ENCODE results near the gene CAMTA1.

Gene CAMTA1

GRCh38 chr1:7617826-7618225 is 832.6 kb downstream of the CAMTA1 start:
- DNase-seq: no peak

- DNase-seq: no peak
These were observed 834.9 kb downstream of the CAMTA1 start for GRCh38 chr1:7620196-7620595.

DNA sequence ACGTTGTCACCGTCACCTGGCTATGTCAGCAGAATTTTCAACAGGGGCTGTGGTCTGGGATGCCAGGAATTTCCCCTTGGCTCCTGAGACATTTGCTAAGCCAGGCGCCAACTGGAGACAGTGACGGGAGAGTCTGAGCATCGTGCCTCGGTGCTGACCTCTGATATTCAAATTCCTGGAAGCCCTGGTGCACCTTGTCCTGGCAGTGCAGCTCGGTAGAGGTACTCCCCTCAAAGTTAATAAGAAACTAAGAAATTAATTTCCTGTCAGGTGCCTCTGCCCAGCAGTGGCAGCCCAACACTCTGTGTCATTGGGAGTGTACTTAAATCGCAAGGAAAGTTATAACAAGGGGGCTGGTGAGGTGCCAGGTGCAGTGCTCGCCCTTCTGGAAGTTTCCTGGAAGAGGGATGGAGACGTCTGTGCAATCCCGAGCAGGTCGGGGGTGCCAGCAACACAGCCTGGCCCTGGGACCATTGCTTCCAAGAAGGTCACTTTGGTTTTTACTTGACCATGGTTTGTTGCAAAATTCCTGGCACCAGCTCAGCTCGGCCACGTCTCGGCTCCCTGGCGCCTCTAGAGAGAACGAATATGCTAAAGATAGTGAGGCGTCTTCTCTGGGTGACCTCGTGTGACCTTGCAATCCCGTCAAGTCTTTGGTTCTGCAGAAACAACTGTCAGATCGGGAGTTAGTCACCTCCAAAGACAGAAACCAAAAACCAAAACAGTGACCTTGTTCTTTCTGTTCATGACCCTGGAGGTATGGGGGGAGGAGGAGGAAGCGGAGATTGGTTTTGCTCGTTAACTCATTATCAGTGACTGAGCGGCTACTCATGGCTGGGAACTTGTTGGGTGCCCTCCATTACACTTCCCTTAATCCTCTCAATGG is 836.3 kb downstream of the CAMTA1 start:
- DNase-seq: no peak

DNA sequence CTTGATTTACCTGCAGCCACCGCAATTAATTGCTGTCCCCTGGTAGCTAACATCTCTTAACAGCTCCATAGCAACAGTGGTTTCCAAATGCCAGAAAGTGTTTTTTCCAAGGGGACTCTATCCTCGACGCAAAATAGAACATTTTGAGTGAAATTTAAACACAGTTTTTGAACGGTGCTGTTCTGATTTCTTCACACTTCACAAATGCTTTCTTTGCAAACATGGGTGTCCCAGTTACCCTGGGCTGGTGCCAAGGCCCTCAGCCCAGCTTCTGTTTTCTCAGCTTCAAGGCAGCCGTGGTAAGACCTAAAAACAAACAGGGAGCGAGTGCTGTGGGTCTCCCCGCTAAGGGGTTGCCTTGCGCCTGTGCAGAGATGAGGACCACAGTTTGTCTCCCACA is 838.6 kb downstream of the CAMTA1 start:
- no peak for DNase-seq

- DNase-seq: no peak
These were observed 839.6 kb downstream of the CAMTA1 start for GRCh38 chr1:7624791-7625355.

DNA sequence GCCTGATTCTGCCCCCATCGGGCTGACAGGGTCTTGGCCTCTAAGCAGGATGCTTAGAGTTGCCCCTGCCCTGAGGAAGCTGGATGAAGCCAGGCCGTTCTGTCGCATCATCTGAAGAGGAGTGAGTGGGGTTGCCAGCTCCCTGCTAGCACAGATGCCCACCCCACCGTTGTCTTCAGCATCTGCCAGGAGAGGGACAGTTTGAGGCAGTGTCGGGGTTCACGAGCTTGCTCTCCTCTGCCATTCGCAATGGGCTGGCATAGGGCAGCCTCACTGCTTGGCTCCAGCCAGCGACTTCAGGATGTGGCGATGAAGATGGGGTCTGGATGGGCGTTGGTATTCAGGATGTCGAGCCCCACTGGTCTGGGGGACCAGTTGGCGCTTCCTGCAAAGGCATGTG is 840.1 kb downstream of the CAMTA1 start:
- no peak for DNase-seq

- DNase-seq: no peak
These were observed 843.0 kb downstream of the CAMTA1 start for GRCh38 chr1:7628273-7628672.

- DNase-seq: no peak
These were observed 843.8 kb downstream of the CAMTA1 start for GRCh38 chr1:7629011-7629410.

GRCh38 chr1:7629465-7630195 is 844.4 kb downstream of the CAMTA1 start:
- DNase-seq: no peak

GRCh38 chr1:7630378-7630777 is 845.1 kb downstream of the CAMTA1 start:
- DNase-seq: no peak

GRCh38 chr1:7632176-7632575 is 846.9 kb downstream of the CAMTA1 start:
- DNase-seq: no peak

DNA sequence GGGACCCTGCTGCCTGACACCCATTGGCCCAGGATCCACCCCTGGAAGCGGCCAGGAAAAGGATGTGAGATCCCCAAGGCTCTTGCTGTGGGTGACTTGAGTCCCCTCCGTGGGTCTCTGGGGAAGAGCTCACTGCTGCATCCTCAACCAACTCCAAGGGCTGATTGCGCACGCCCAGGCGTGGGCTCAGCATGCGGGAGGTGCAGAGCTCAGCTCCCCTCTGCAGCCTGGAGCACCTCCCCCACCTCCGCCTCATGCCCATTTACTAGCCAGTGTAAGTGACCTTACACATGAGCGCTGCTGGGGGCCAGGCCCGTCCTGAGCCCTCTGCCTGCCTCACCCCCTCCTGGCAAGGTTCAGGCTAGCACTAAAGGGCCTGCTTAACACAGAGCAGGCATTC is 847.4 kb downstream of the CAMTA1 start:
- DNase-seq: no peak

DNA sequence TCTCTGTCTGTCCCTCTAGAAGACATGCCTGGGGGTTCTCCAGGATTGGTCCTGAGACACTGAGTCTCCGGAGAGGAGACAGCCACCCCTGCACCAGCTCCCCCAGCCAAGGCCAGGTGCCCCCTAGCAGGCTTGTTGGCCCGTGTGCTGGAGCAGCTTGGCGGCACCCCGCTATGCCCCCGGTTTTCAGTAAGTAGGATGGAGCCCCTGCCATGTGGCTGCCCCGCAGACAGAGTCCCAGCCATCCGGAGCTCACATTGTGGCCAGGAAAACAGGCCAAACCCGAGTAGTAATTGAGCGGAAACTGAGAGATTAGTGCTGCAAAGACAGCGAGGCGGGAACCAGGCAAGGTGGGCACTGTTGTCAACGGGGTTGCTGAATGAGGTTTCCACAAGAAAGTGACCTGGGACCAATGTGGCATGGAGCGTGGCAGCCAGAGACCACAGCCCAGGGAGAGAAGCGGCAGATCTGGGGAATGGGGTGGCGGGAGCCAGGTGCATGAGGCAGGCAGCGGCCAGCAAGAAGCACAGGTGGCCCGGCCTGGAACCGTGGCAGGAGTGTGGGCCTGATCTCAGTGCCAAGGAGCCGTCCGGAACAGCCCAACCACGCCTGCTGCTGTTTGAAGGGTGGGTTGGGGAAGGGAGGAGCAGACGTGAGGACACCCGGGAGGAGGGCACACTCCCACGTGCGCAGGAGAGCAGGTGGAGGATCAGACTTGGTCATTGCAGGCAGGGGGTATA is 848.4 kb downstream of the CAMTA1 start:
- DNase-seq: no peak

DNA sequence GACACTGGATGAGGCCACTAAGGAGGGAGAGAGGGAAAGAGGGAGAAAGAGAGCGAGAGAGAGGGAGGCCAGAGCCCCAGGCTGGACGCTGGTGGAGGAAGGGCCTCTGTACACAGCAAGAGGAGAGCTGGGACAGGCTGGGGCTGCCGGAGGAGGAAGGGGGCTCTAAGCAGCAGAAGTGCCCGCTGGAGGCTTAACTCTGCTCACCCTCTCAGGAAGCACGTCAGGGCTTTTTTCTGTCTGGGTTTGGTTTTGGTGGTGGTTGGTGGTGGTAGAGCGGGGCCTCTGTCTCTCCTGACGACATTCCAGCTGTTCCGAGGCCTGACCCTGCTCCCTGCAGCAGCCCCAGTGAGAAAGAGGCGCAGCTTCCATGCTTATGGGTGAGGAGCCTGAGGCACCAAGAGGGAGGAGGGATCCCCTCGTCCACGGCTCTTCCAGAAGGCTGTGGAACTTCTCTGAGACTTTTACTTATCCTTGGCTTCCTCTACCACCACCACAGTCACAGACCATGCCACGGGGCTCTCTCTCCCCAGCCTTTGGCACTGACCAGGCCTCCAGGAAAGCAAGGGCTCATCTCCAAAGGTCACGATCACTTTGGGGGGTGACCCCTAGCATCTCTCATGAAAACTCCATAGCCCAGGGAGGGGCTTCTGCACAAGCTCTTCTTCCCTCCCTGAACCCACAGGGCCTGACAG is 849.4 kb downstream of the CAMTA1 start:
- no peak for DNase-seq

GRCh38 chr1:7636795-7637526 is 851.7 kb downstream of the CAMTA1 start:
- DNase-seq: no peak

- DNase-seq: no peak
These were observed 852.8 kb downstream of the CAMTA1 start for GRCh38 chr1:7638078-7638477.

DNA sequence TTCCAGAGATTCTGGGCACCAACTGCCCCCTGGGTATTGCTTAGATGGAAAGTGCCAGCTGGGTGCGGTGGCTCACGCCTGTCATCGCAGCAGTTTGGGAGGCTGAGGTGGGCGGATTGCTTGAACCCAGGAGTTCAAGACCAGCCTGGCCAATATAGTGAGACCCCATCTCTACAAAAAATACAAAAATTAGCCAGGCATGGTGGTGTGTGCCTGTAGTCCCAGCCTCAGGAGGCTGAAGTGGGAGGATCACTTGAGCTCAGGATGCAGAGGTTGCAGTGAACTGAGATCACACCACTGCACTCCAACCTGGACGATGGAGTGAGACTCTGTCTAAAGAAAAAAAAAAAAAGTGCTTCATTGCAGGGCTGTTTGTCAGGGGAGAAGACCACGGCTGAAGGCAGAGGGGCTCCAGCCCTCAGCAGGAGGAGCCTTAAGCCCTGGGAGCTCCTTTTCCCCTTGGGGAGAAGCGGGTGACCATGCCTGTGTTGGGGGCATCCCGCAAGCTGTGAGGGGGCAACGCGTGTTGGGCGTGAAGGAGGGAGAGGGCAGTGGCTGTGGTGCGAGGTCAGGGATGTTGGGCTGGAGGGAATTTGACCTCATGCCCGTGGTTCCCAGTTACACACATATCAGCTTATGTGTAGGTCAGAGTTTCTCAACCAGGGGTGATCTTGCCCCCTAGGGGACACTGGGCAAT is 854.3 kb downstream of the CAMTA1 start:
- no peak for DNase-seq

- no peak for DNase-seq
These were observed 855.1 kb downstream of the CAMTA1 start for GRCh38 chr1:7640350-7640749.

GRCh38 chr1:7640920-7641585 is 855.8 kb downstream of the CAMTA1 start:
- DNase-seq: no peak

GRCh38 chr1:7641587-7642417 is 856.5 kb downstream of the CAMTA1 start:
- no peak for DNase-seq
